ENCODE measurements around the gene FBXO34. TPM values are rescaled to one million over a fixed set of nuclear protein-coding genes. Genes with fewer than 3 reads are reported as not detected.
A peak's percentile ranks its signal among the peaks of the same experiment; 100 is the strongest.
"Not testable (repeated sequence)": the region's sequence is repeated elsewhere in the genome, so short reads cannot be mapped to it uniquely, and the experiment has no call there.

FBXO34 gene
- polyA plus RNA-seq, 1 experiment, result 30.9 TPM

DNA sequence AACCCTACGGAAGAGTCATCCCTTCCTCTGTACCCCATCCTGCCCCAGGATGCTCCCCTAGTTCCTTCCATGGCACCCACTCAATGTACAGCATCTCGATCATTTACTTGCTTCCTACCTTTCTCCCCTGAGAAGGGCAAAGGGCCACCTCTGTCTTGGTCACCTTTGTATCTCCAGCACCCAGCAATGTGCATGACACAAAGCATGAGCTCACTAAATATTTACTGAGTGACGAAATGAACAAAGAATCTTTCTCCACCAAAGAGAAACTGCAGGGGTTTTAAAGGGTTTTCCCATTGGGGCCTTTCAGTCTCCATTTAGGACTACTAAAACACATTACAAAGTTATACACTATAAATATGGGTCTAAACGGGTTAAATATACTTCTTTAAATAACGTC is 109.8 kb downstream of the FBXO34 start:
- CTCF ChIA-PET, result no interaction called here
- H3K27me3 ChIP-seq (ENCODE audit: control insufficient read depth, insufficient read depth, low read length), result no peaks in the 10 kb centered on the region
- H3K27ac ChIP-seq (ENCODE audit: low read depth, low read length), result no peak overlapping the region
- H3K9me3 ChIP-seq (ENCODE audit: control insufficient read depth, insufficient read depth, low read length), result no peaks in the 10 kb centered on the region
- TF ChIP-seq, protein P1, sequence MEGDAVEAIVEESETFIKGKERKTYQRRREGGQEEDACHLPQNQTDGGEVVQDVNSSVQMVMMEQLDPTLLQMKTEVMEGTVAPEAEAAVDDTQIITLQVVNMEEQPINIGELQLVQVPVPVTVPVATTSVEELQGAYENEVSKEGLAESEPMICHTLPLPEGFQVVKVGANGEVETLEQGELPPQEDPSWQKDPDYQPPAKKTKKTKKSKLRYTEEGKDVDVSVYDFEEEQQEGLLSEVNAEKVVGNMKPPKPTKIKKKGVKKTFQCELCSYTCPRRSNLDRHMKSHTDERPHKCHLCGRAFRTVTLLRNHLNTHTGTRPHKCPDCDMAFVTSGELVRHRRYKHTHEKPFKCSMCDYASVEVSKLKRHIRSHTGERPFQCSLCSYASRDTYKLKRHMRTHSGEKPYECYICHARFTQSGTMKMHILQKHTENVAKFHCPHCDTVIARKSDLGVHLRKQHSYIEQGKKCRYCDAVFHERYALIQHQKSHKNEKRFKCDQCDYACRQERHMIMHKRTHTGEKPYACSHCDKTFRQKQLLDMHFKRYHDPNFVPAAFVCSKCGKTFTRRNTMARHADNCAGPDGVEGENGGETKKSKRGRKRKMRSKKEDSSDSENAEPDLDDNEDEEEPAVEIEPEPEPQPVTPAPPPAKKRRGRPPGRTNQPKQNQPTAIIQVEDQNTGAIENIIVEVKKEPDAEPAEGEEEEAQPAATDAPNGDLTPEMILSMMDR (IDR thresholded peaks at IDR 0.05; ENCODE audit: low read depth, low read length), result no peak
- no peak overlapping the region for H3K4me3 ChIP-seq (ENCODE audit: low read depth, low read length)
- POLR2A ChIA-PET, result no interaction called here
- no peak for DNase-seq (ENCODE audit: low read depth, low spot score)

DNA sequence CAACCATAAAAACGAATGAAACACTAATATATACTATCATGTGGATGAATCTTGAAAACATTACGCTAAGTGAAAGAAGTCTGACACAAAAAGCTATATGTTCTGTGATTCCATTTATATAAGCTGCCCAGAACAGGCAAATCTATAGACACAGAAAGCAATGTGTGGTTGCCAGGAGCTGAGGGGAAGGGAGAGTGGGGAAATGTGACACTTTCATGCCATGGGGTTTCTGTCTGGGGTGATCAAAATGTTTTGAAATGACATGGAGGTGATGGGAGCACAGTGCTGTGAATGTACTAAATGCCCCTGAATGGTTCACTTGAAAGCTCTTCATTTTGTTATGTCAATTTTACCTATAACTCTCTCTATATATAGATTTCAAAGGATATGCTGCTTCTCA is 110.3 kb downstream of the FBXO34 start:
- Histone ChIP-seq H3K27ac (ENCODE audit: low read depth, low read length) (no peak overlapping the region), H3K27me3 (ENCODE audit: control insufficient read depth, insufficient read depth, low read length) (no peaks in the 10 kb centered on the region), H3K4me3 (ENCODE audit: low read depth, low read length) (no peak overlapping the region), H3K9me3 (ENCODE audit: control insufficient read depth, insufficient read depth, low read length) (no peaks in the 10 kb centered on the region)
- ChIA-PET POLR2A (no interaction called here), CTCF (interaction anchor here (1.3 kb wide), 1 partner anchor 111 kb away, joined by 5 read pairs; no protein-coding TSS in a partner anchor)
- TF ChIP-seq, protein P1 (IDR thresholded peaks at IDR 0.05; ENCODE audit: low read depth, low read length), result no peak
- no peak for DNase-seq (ENCODE audit: low read depth, low spot score)

DNA sequence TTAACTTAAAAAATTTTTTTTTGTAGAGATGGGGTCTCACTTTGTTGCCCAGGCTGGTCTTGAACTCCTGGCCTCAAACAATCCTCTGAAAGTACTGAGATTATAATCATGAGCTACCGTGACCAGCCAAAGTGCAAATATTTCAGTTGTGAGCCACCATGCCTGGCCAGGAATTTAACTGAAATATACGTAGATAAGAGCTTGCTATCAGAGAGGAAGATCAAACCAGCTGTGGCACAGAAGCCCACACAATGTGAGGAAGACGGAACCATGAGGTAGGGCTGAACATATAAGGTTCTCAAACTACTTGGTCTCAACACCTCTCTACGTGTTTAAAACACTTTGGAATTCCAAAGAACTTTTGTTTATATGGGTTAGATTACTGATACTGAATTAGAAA is 111.3 kb downstream of the FBXO34 start:
- H3K4me3 ChIP-seq (ENCODE audit: low read depth, low read length), result no peak overlapping the region
- H3K27ac ChIP-seq (ENCODE audit: low read depth, low read length), result no peak overlapping the region
- H3K27me3 ChIP-seq (ENCODE audit: control insufficient read depth, insufficient read depth, low read length), result no peaks in the 10 kb centered on the region
- no peak for DNase-seq (ENCODE audit: low read depth, low spot score)
- ChIA-PET POLR2A (interaction anchor here (0.6 kb wide), 1 partner anchor 116 kb away, joined by 3 read pairs; no protein-coding TSS in a partner anchor), CTCF (interaction anchor here (0.8 to 1.3 kb wide), 2 partner anchors 28 to 112 kb away, joined by 3 to 5 read pairs; no protein-coding TSS in a partner anchor)
- H3K9me3 ChIP-seq (ENCODE audit: control insufficient read depth, insufficient read depth, low read length), result no peaks in the 10 kb centered on the region
- TF ChIP-seq, protein P1 (IDR thresholded peaks at IDR 0.05; ENCODE audit: low read depth, low read length), result no peak

DNA sequence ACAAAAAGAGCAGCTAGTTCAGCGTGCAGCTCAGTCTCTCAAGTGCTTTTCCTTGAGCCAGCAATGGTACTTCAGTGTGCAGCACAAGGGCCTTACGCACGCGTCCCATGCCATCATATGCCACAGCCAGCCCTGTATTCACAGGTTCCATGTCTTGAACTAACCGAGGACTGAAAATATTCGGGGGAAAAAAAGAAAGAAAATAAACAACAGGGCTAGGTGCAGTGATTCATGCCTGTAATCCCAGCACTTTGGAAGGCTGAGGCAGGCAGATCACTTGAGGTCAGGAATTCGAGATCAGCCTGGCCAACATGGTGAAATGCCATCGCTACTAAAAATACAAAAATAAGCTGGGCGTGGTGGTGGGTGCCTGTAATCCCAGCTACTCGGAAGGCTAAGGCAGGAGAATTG is 111.8 kb downstream of the FBXO34 start:
- not testable (repeated sequence) for DNase-seq (ENCODE audit: low read depth, low spot score); H3K27me3 ChIP-seq (ENCODE audit: control insufficient read depth, insufficient read depth, low read length); H3K4me3 ChIP-seq (ENCODE audit: low read depth, low read length); H3K9me3 ChIP-seq (ENCODE audit: control insufficient read depth, insufficient read depth, low read length); H3K27ac ChIP-seq (ENCODE audit: low read depth, low read length)
- ChIA-PET CTCF (interaction anchor here (0.8 to 1.6 kb wide), 4 partner anchors 29 to 113 kb away, joined by 3 to 6 read pairs (median 4); no protein-coding TSS in a partner anchor), POLR2A (interaction anchor here (0.6 to 1.3 kb wide), 2 partner anchors 16 to 117 kb away, joined by 3 to 4 read pairs; no protein-coding TSS in a partner anchor)

DNA sequence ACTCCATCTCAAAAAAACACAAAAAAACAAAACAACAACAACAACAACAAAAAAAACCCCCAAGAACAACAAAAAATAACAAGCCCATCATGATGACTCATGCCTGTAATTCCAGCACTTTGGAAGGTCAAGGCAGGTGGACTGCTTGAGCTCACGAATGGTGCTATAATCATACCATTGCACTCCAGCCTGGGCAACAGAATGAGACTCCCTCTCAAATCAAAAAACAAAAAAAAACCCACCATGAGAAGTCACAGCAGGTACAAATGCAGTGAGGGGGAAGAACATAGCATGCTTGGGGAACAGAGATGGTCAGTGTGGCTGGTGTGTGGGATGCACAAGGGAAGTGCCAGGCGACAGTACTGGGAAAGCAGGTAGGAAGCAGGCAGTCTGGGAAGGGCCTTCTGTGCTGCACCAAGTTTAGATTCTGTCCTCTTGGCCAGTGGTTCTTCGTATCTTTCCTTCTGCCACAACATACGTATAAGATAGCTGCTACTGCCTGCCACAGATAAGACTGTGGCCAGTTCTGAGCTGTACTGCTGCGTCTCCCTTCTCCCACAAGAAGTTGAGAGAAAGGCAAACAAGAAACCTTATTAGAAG is 112.4 kb downstream of the FBXO34 start:
- POLR2A ChIA-PET, result interaction anchor here (1.3 kb wide), 1 partner anchor 16 kb away, joined by 4 read pairs; no protein-coding TSS in a partner anchor
- peak overlapping the region; percentile 22 for H3K27ac ChIP-seq (ENCODE audit: low read depth, low read length)
- DNase-seq (ENCODE audit: low read depth, low spot score), result no peak
- no peaks in the 10 kb centered on the region for H3K9me3 ChIP-seq (ENCODE audit: control insufficient read depth, insufficient read depth, low read length)
- no peak overlapping the region for H3K4me3 ChIP-seq (ENCODE audit: low read depth, low read length)
- TF ChIP-seq, protein P1 (IDR thresholded peaks at IDR 0.05; ENCODE audit: low read depth, low read length), result no peak
- no peaks in the 10 kb centered on the region for H3K27me3 ChIP-seq (ENCODE audit: control insufficient read depth, insufficient read depth, low read length)
- CTCF ChIA-PET, result interaction anchor here (0.6 to 1.6 kb wide), 4 partner anchors 111 to 174 kb away, joined by 3 to 6 read pairs (median 4); no protein-coding TSS in a partner anchor
